Inflammatory macrophage (primary cell): ENCODE data around the gene EFHD2.
A peak's percentile ranks its signal among the peaks of the same experiment; 100 is the strongest.
"Not testable (repeated sequence)": the region's sequence is repeated elsewhere in the genome, so short reads cannot be mapped to it uniquely, and the experiment has no call there.

ENCODE experiments used
- DNase-seq, 2 donors: peaks; one replicate each; pipeline ENCODE4 v3.0.0-alpha.2; 2020 to 2022

Gene EFHD2

DNA sequence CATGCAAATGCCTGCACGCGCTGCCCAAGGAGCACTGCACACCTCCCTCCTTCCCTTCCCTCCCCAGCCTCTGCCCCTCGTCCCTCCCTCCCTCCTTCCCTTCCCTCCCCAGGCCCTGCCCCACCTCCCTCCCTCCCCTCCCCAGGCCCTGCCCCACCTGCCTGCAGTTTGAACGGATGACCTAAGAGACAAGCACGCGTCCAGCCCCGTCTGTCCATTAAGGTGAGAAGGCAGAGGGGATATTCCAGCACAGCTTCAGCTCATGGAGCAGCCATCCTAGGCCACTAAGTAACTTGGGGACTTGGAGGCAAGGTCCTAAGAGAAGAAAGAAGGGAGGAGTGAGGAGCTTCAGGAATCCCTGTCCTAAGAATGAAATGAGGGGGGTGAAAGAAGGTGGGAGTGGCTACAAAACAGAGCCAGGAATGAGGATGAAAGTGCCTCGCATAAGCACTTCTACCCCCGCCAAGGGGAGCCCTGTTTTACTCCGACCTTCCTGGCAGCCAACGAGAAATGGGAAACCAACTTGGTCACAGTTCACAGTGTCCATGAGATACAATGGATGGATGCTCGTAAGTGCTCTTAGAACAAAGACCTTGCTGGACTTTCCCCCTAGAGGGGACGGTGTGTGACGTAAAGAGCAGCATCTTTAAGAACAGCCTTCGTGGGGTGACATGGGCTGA lies 21.3 kb upstream of the EFHD2 start:
- DNase-seq = no peak

DNA sequence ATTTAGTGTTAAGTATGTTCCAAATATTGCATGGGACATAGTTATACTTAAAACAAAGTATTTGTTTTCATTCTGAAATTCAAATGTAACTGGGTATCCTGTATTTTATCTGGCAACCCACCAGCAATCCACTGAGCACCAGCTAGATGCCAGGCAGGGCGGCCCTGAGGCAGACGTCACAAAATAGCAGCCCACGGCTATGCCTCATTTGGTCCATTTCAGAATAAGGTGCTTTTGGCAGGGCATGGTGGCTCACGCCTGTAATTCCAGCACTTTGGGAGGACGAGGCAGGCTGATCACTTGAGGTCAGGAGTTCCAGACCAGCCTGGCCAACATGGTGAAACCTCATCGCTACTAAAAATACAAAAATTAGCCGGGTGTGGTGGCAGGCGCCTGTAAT lies 19.9 kb upstream of the EFHD2 start:
- not testable (repeated sequence) for DNase-seq

DNA sequence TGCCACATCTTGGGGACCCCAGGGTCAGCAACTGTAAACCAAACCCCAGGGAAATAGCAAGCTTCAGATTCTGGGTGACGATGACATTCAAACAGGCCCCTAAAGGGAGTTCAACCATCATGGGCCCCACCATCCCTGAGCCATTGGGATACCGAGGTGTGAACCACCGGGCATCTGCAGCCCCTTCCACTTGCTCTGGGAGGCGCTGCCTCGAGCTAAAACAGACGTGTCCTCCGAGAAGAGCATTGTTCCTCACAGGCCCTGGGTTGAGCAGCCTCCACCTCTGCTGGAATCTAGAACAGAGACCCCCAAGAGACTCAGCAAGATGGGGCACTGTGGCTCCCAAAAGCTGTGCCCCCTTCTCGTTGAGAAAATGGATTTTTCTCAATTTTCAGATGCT lies 19.0 kb upstream of the EFHD2 start:
- no peak for DNase-seq

DNA sequence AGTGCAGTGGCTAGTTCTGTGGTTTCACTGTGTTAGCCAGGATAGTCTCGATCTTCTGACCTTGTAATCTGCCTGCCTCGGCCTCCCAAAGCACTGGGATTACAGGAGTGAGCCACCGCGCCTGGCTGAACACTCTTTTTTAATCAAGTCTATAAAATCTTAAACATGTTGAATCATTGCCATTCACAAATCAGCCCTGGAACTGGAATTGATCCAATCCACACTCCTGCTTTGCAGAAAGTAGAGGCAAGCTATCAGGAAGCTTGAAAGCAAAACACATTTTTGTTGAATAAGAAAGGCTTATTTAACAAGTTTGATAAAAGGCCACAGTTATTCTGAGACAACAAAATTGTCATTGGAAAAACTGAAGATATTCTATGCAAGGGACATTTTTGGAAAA lies 18.3 kb upstream of the EFHD2 start:
- DNase-seq = no peak

DNA sequence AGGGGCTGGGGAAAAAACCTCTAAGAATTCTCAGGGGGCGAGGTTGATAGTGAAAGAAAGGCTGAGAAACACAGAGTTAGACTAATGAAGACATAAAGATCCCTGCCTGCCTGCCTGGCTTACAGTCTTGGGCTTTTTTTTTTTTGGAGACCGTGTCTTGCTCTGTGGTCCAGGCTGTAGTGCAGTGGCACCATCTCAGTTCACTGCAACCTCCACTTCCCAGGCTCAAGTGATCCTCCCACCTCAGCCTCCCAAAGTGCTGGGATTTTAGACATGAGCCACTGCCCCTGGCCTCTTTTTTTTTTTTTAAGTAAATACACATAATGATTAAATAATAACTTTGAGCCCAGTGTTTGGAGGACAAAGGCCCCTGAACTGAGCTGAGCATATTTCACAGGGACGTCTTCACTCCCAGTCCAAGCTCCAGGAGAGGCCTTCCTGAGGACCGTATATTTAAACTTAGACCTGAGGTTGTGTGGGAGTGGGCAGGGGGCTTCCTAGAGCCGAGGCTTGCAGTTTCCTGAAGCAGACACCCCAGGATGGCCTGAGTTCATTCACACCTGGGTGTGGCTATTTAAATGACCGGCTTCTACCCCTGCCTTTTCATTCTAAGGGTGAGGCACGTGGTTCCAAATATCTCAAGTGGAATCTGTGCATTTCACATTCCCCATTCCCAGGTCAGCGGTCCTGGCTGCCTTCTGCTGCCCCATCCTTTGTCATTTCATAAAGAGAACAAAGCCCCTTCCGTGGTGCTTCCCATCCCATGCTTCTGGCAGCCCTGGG lies 16.0 kb upstream of the EFHD2 start:
- DNase-seq = no peak

DNA sequence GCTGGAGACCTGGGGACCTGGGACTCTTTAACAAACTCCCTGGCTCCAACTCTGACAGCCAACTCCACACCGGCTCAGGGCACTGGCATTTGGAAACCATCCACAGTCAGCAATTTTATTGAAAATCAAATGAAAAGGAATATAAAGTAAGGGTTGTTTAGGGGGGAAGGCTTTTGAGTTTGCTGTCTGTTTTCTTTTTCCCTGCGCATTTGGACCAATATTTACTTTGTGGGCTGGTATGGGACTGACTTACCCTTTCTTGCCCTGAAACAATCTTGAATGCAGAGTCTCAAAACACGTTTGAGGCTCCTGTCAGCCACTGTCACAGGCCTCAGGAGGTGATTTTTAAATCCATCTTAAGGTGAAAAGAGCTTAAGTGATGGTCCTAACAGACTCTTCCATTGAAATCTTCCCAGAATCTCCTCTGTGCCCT lies 15.4 kb upstream of the EFHD2 start:
- no peak for DNase-seq

DNA sequence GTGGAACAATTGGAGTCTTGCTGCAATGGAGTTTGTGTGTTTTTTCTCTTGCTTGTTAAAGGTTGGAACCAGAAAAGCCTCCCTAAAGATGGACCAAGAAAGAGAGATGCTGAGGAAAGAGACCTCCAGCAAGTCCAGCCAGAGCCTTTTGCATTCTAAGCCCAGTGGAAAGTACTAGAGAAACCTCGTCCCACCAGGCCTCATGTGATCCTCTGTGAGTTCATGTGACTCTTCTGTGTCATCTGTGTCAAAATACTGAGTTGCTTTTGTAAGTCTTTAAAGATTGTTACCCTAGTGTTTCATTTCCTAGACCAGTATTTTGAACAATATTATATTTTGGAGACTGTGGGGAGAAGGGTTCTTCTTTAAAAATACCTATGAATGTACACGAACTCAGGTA lies 12.5 kb upstream of the EFHD2 start:
- DNase-seq = peak; percentile 26 to 82

DNA sequence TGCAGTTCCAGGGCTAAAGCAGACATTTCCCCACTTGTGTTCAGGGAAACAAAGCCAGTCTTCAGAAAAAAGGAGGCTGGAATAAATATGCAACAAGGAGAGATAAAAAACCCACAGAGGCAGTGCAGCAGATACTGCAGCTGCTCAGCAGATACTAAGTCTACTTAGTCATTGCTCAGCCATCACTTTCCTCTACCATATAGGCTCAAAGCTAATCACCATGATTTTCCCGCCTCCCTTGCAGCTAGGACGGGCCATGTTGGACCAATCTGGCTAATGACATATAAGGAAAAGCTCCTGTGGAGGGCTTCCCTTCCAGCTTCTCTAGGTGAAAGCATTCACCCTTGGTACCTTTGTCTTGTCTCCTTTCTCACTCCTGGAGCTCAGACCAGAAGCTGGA lies 10.0 kb upstream of the EFHD2 start:
- no peak for DNase-seq

DNA sequence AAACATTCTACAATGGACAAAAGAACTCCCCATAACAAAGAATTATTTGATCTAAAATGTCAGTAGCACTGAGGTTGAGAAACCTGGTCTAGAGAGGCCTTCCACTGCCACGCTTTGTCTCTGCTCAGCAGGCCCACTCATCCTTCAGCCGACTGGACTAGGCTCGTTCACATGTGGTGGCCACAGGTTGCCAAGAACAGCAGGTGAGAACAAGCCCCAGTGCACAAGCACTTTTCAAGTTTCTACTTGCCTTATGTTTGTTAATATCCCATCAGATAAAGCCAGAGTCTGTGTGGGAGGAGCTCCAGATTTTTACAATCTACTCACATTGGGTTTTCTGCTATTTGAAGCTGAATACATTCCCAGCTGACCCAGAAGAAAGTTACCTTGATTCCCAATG lies 9.1 kb upstream of the EFHD2 start:
- DNase-seq = no peak

DNA sequence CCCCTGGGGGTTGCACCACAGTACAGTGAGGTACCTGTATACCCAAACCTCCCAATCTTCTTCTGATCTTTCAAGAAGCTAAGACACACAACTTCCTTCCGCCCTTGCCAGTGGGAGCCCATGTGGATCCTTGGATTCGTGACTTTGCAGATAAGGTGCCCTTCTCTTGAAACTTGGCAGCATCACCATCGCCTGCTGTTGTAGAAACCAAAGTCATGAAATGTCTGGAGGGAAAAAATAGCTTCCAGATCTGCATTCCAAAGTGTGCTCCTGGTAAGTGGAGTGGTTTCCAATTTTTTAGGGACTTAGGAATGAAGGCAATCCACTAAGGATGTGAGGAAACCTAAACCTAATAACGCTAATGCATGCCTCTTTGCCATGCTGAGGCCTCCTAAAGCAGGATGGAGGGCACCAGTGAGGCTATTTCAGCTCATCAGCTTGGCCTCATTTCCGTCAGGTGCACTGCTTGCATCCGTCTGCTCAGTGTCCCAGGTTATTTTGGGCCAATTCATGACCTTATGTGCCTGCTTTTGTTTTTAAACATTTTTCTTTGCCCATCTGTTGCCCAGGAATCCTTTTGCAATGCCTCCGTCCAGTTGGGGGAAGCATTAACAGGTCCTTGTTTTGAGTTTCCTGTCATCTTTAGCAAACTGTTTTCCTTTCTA lies 8.2 kb upstream of the EFHD2 start:
- no peak for DNase-seq

DNA sequence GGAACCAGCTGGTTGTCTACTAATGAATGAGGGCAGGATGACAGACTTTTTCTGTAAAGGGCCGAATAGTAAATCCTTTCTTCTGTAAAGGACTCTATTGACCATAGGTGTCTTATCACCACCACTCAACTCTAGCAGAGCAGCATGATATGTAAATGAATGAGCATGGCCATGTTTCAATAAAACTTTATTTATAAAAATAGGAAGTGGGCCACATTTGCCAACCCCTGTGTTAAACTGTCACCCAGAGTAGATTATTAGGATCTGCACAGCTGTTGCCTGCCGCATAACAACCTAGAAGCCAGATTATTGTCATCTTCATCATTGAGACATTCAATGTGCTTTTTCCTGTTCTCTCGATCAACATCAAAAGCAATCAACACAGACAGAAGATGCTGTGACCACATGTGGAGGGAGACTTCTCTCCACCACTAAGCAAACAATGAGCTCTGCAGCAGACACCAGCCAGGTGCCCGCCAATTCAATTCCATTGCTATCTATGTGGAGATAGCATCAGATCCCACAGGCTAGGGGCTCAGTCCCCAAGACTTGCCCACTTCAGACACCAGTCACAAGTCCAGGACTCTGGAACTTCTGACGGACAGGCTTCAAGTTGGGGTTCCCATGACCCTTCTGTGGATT lies 6.8 kb upstream of the EFHD2 start:
- no peak for DNase-seq

DNA sequence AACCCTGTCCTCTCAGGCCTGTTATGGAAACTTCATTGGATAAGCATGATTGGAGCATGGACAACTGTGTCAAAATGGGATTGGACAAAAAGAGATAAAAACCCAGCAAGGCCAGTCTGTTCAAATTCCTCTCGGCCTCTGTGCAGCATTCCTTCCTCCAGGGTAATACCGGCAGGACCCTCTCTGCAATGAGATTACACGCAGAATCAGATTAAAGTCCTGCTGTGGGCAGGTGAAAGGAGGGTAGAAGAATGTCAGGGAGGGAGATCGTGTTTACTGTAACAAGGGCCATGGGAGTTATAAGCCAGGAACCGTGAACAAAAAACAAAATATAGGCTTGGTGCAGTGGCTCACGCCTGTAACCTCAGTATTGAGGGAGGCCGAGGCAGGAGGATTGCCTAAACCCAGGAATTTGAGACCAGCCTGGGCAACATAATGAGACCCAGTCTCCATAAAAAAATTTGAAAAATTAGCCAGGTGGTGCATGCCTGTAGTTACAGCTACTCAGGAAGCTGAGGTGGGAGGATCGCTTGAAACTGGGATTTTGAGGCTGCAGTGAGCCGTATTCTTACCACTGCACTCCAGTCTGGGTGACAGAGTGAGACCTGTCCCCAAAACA lies 5.6 kb upstream of the EFHD2 start:
- no peak for DNase-seq

DNA sequence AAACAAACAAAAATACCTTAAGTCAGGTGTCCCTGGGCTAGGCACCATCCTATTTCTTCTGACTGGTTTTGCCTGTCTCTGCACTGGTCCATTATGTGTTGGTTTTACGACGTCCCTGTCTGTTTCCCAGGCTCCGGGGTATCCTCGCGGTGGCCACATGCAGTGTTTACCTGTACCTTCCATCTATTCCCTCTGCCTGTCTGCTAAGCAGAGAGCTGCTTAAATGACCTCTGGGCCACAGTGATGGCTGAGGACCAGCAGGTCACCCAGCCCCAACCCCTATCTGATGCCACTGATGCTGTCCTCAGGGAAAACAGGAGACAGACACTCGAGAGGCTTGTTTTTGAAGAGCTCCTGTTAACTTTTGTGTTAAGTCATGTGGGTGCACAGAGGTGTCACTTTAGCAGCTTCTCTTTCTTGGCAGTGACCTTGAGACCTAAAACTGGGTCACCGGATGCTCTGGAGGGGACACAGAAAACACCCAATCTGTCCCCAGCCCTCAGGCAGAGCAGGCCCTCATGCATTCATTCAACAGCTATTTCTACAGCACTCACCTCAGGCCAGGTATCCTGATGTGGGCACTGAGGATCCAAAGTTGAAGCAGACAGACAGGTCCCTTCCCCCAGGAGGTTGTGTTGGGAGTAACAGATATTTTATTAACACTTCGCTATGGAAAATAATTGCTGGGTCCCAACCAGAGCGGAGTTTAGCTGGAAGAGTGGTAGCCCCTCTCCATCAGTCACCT lies 4.4 kb upstream of the EFHD2 start:
- no peak for DNase-seq

DNA sequence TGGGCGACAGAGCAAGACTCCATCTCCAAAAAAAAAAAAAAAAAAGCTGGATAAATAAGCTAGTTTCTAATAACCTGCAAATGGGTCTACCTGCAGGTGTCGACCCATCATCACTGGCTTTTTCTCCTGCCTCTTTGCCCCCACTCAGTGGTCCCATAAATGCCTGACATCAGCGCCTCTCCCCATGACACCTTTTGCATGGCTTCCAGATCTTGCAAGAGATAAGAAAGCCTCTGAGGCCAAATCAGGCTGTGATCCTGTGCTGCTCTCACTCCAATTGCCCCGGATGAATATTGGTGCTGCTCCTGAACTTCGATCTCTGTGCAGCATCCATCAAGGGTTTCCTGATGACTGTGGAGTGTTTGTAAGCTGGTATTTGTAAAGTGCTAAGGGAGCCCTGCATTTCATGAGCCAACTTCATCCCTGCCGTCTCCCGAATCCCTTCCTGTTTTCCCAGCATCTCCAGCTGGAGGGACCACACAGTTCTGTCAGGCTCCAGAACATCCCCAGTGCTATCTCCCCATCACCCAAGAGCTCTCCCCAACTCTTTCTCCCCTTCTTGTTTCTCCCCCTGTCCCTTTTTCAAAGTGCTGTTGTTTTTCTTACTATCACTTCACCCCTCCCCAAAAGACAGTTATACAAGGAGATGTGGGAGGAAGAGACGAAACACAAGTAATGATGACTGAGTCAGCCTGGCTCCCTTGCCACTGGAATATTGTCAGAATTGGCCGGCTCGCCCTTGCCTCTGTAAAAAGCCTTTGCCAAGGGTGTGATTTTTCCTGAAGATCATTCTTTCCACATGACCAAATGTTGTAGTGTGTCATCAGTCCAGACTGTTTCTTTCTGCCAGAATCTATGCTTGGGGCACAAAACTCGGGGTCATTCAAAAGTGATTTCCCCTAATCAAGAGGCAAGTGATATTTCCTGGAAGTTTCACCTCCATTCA lies 2.8 kb upstream of the EFHD2 start:
- DNase-seq = no peak

DNA sequence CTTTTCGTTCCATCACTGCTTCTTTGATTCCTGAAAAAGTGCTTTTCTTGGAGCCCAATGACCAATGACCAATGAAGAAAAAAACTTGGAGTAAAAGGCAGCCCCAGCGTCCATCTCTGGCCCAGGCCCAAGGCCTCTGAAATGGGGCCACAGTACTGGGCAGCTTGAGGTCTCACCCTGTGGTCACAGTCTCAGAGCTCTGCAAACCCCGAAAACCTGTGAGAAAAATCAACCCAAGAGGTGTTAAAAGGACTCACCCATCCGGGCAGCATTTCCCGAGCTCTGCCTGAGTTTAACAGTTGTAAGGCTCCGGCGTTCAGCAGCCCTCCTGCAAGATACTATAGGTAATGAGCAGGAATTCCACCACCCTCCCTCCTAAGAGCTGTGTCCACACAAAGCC lies 2.1 kb upstream of the EFHD2 start:
- DNase-seq = no peak

DNA sequence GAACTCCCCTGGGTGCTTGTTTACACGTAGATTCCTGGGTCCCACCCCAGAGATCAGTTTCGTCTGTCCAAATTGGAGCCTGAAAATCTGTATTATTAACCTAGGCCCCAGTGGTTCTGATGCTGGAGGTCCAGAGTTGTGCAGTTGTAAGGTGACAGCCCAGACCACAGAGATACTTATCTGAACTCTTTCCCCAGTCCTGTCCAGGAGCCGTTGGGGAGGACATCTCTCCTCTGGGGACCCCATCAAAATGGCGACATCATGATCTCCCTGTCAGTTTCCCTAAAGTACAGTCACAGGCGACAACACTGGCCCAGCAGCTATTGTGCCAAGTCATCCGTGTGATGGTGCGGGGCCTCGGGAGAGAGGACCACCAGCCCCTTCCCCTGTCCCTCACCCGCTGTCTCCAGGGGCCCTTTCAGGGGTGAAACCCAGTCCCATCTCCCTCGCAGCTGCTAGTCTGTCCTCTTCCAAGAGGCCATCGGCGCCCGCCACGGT lies 749 bp upstream of the EFHD2 start:
- DNase-seq = no peak

DNA sequence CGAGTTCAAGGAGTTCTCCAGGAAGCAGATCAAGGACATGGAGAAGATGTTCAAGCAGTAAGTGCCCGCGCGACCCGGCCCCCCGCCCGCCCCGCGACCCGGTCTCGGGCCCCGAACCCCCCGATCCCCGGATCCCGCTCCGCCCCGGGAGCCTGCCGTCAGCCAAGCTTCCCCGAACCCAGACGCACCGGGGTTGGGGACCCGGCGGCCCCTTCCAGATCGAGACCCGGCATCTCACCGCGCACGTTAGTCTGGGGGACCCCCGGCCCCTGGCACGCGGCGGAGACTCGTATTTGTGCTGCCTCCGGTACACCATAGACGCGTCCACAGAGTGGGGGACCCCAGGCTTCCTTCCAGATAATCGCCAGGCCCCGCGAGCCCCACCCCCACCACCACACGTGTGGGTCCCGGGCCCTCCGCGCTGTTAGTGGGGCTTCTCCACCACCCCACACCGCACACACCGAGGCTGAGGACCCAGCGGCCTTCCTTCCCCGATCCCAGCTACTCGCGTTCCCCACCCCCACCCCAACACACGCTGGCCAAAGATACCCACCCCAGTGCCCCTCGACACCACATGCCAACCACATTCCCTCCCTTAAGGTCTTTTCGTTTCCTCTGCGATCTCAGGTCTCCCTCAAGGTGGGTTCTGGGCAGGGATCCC lies 665 bp downstream of the EFHD2 start:
- no peak for DNase-seq

DNA sequence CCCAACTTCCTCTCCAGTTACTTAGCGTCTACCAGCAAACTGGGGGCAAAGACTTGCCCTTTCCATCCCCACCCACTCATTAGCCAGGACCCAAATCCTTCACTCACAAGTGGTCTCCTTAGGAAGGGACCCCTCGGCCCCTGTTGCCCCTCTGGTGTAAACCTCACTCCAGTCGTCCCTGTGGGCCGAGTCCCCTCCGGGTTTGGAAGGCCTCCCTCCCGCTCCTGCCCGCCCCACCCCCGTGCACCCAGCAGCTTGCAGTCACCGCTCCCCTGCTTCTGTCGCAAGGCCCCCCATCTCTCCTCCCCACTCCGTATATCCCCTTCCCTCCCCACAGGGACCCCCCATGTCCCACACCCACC lies 1.2 kb downstream of the EFHD2 start:
- DNase-seq = peak in 1 of 2 donors; percentile 15

DNA sequence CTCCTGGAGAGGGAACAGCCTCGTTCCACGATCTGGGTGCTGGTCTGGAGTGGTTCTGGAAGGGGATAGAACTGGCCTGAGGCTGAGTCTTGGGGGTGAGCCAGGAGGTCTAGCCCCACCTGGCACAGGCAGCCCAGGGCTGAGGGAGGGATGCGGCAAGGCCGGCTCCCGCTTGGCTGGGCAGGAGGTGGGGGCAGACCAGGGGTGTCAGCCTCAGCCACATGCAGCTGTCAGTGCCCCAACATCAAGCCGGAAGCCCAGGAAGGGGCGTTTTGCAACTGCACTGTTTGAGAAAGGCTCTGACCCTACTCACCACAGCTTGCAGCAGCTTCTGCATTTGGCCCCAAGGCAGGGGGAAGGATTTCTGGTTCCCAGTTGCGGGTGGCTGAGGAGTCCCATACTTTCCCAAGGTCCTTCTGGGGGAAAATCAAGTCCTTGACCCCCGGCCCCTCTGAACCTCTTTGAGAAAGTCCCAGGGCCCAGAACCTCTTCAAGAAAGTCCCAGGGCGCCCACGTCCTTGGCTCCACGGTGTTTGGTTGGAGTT lies 2.0 kb downstream of the EFHD2 start:
- peak; percentile 93 to 94 for DNase-seq
